Activated B cell treated with CpG ODN at 0.5 μM for 24 hours (primary cell): ENCODE data around the gene GALNT16. TPM values are rescaled to one million over a fixed set of nuclear protein-coding genes. Genes with fewer than 3 reads are reported as not detected.

Source experiments
- ATAC-seq: fragments of 200-7000 bp; cut with Tn5 transposase; one replicate; pipeline ENCODE4 v1.10.0; 2021; ENCODE audit warnings: low read depth, mild to moderate bottlenecking, moderate library complexity
- CTCF ChIA-PET: fragments of 350-600 bp; sonication (Branson Sonifier 250); formaldehyde crosslinking; loops from one replicate; lab custom pipeline; 2021; ENCODE audit warnings: antibody characterized with exemption; lab: Charles Lee
- POLR2A ChIA-PET: fragments of 350-600 bp; sonication (Branson Sonifier 250); formaldehyde crosslinking; loops from one replicate; lab custom pipeline; 2021; ENCODE audit warnings: antibody characterized with exemption; lab: Charles Lee
- DNase-seq: peaks from one replicate; pipeline ENCODE4 v3.0.0; 2022
- H3K27ac Mint-ChIP-seq: one replicate; pipeline ENCODE4 v1.8.0; 2020; ENCODE audit warnings: mixed read lengths
- H3K27me3 Mint-ChIP-seq: one replicate; pipeline ENCODE4 v1.8.0; 2021; ENCODE audit warnings: mixed read lengths
- H3K36me3 Mint-ChIP-seq: one replicate; pipeline ENCODE4 v1.8.0; 2021; ENCODE audit warnings: low read depth, mixed read lengths
- H3K4me1 Mint-ChIP-seq: one replicate; pipeline ENCODE4 v1.8.0; 2021; ENCODE audit warnings: mixed read lengths
- H3K4me3 Mint-ChIP-seq: one replicate; pipeline ENCODE4 v1.8.0; 2020; ENCODE audit warnings: mild to moderate bottlenecking, mixed read lengths
- H3K9me3 Mint-ChIP-seq: one replicate; pipeline ENCODE4 v1.8.0; 2020; ENCODE audit warnings: mixed read lengths
- CTCF ChIP-seq: fragments of 200-600 bp; IDR thresholded peaks from one replicate; pipeline ENCODE4 v1.8.0; 2022; ENCODE audit warnings: antibody characterized with exemption, mild to moderate bottlenecking
- intact Hi-C: fragments of 100-400 bp; cut with micrococcal nuclease; formaldehyde crosslinking; loops from one replicate; pipeline ENCODE4 v1.15.1; 2024
- total RNA-seq: library from RNA; stranded (reverse); gene quantifications from 2 replicates; pipeline ENCODE4 v1.2.3, GENCODE V29; 2022

Gene GALNT16
- total RNA-seq, 1 donor from 2014 or later = 1.2 TPM

- CTCF ChIA-PET = no interaction called here
- DNase-seq (no peak), ATAC-seq (no peak)
- TF ChIP-seq CTCF = no peak
- no peaks in the 10 kb centered on the region for H3K27me3 Mint-ChIP-seq
- POLR2A ChIA-PET = interaction anchor here (2.8 kb wide), 1 partner anchor 40 kb away, joined by 17 read pairs; the partner anchor contains the start of genes ERH and SLC39A9
- no peaks in the 10 kb centered on the region for H3K36me3 Mint-ChIP-seq
- no peaks in the 10 kb centered on the region for H3K9me3 Mint-ChIP-seq
- no peak overlapping the region for H3K27ac Mint-ChIP-seq
- intact Hi-C loops = no loop called here
- H3K4me1 Mint-ChIP-seq = peaks cover 50% of the 10 kb centered on the region
- no peak overlapping the region for H3K4me3 Mint-ChIP-seq
Measured at GRCh38 chr14:69357544-69358200, 97.7 kb downstream of the GALNT16 start.

GRCh38 chr14:69358233-69358963 lies 98.4 kb downstream of the GALNT16 start:
- CTCF ChIA-PET = no interaction called here
- POLR2A ChIA-PET = interaction anchor here (2.8 kb wide), 1 partner anchor 40 kb away, joined by 17 read pairs; the partner anchor contains the start of genes ERH and SLC39A9
- ATAC-seq (peak; percentile 23), DNase-seq (no peak)
- H3K4me1 Mint-ChIP-seq = peaks cover 48% of the 10 kb centered on the region
- no peaks in the 10 kb centered on the region for H3K9me3 Mint-ChIP-seq
- H3K36me3 Mint-ChIP-seq = no peaks in the 10 kb centered on the region
- no peaks in the 10 kb centered on the region for H3K27me3 Mint-ChIP-seq
- H3K4me3 Mint-ChIP-seq = no peak overlapping the region
- intact Hi-C loops = no loop called here
- H3K27ac Mint-ChIP-seq = no peak overlapping the region
- no peak for TF ChIP-seq CTCF

GRCh38 chr14:69358966-69359365 lies 99.0 kb downstream of the GALNT16 start:
- ChIA-PET POLR2A (interaction anchor here (0.6 to 2.8 kb wide), 3 partner anchors 7 to 379 kb away, joined by 3 to 17 read pairs (median 4); partner anchors contain the start of genes ERH and SLC39A9), CTCF (no interaction called here)
- no peak for ATAC-seq
- TF ChIP-seq CTCF = no peak
- intact Hi-C loops = no loop called here
- no peaks in the 10 kb centered on the region for H3K27me3 Mint-ChIP-seq
- no peak for DNase-seq
- no peaks in the 10 kb centered on the region for H3K36me3 Mint-ChIP-seq
- peaks cover 44% of the 10 kb centered on the region for H3K4me1 Mint-ChIP-seq
- no peak overlapping the region for H3K4me3 Mint-ChIP-seq
- H3K9me3 Mint-ChIP-seq = no peaks in the 10 kb centered on the region
- H3K27ac Mint-ChIP-seq = no peak overlapping the region

DNA sequence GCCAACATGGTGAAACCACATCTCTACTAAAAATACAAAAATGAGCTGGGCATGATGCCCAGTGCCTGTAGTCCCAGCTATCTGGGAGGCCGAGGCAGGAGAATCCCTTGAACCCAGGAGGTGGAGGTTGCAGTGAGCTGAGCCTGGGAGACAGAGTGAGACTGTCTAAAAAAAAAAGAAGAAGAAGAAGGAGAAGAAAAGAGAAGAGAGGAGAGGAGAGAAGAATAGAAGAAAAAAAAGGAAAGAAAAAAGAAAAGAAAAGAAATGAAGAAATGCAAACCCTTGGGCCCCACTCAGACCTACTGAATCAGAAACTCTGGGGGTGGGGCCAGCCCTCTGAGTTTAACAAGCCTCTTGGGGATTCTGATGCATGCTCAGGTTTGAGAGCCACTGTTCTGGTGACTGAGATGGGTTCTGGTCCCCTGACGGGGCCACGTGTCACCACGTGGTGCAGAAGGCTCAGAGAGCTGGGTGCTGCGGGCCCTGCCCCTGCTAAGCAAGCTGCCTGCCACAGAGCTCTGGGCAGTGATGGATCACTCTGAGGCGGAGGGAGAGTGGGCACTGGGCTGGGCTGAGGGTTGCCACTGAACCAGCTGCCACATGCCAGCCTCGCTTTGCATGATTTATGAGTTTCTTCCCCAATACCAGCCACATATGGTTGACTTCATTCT lies 100.6 kb downstream of the GALNT16 start:
- TF ChIP-seq CTCF = no peak
- intact Hi-C loops = no loop called here
- Mint-ChIP-seq H3K27me3 (no peaks in the 10 kb centered on the region), H3K36me3 (no peaks in the 10 kb centered on the region), H3K27ac (no peak overlapping the region), H3K4me3 (no peak overlapping the region), H3K9me3 (no peaks in the 10 kb centered on the region), H3K4me1 (peaks cover 27% of the 10 kb centered on the region)
- DNase-seq = peak; percentile 42
- CTCF ChIA-PET = interaction anchor here (1.1 to 2.0 kb wide), 2 partner anchors 99 to 118 kb away, joined by 3 to 8 read pairs; no protein-coding TSS in a partner anchor
- ATAC-seq = peak; percentile 91
- POLR2A ChIA-PET = interaction anchor here (1.4 to 2.1 kb wide), 2 partner anchors 9 to 38 kb away, joined by 4 to 7 read pairs; partner anchors contain the start of genes ERH and SLC39A9
